ENCODE measurements around the gene CD28. TPM values are rescaled to one million over a fixed set of nuclear protein-coding genes. Genes with fewer than 3 reads are reported as not detected.

Gene CD28
- total and polyA plus RNA-seq, 9 of the 15 experiments (the other 6 are each of a cell fraction or from before 2014, with no cell fraction given): 0.01 to 0.11 TPM; not detected in 7

DNA sequence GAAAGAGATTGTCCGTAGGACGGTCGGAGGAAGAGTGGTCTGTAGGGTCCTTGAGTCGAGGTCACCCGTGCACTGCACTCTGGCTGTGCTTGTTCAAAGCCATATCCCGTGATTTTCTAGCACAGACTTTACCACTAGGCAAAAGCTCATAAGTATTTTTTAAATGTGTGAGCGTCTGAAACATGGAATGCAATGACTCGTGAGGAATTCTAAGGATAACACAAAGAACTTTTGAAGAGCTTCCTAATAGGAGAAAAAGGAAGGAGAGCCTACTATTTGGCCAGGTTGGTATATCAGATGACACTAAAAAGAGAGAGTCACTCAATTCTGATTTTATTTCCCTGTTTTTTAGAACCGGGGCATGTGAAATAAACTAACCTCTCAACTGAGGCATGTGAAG is 68.3 kb downstream of the CD28 start (continued):
- TF ChIP-seq, protein P1, sequence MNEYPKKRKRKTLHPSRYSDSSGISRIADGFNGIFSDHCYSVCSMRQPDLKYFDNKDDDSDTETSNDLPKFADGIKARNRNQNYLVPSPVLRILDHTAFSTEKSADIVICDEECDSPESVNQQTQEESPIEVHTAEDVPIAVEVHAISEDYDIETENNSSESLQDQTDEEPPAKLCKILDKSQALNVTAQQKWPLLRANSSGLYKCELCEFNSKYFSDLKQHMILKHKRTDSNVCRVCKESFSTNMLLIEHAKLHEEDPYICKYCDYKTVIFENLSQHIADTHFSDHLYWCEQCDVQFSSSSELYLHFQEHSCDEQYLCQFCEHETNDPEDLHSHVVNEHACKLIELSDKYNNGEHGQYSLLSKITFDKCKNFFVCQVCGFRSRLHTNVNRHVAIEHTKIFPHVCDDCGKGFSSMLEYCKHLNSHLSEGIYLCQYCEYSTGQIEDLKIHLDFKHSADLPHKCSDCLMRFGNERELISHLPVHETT (CRISPR knock-in tag; conservative IDR thresholded peaks at IDR 0.05 in 1 of 2, IDR thresholded peaks at IDR 0.05 in 1 of 2): no peak
- TF ChIP-seq, protein P2, sequence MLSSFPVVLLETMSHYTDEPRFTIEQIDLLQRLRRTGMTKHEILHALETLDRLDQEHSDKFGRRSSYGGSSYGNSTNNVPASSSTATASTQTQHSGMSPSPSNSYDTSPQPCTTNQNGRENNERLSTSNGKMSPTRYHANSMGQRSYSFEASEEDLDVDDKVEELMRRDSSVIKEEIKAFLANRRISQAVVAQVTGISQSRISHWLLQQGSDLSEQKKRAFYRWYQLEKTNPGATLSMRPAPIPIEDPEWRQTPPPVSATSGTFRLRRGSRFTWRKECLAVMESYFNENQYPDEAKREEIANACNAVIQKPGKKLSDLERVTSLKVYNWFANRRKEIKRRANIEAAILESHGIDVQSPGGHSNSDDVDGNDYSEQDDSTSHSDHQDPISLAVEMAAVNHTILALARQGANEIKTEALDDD (IDR thresholded peaks at IDR 0.05): no peak
- TF ChIP-seq SMAD1 (IDR thresholded peaks at IDR 0.05; ENCODE audit: low read depth, low read length, partially characterized antibody) (no peak), RNF2 (IDR thresholded peaks at IDR 0.05) (no peak), MIER1 (IDR thresholded peaks at IDR 0.05; ENCODE audit: low read depth) (no peak), FOXK1 (CRISPR knock-in tag; IDR thresholded peaks at IDR 0.05; ENCODE audit: borderline replicate concordance) (no peak), FOXJ3 (CRISPR knock-in tag; IDR thresholded peaks at IDR 0.05) (no peak)
- TF ChIP-seq, protein P3, sequence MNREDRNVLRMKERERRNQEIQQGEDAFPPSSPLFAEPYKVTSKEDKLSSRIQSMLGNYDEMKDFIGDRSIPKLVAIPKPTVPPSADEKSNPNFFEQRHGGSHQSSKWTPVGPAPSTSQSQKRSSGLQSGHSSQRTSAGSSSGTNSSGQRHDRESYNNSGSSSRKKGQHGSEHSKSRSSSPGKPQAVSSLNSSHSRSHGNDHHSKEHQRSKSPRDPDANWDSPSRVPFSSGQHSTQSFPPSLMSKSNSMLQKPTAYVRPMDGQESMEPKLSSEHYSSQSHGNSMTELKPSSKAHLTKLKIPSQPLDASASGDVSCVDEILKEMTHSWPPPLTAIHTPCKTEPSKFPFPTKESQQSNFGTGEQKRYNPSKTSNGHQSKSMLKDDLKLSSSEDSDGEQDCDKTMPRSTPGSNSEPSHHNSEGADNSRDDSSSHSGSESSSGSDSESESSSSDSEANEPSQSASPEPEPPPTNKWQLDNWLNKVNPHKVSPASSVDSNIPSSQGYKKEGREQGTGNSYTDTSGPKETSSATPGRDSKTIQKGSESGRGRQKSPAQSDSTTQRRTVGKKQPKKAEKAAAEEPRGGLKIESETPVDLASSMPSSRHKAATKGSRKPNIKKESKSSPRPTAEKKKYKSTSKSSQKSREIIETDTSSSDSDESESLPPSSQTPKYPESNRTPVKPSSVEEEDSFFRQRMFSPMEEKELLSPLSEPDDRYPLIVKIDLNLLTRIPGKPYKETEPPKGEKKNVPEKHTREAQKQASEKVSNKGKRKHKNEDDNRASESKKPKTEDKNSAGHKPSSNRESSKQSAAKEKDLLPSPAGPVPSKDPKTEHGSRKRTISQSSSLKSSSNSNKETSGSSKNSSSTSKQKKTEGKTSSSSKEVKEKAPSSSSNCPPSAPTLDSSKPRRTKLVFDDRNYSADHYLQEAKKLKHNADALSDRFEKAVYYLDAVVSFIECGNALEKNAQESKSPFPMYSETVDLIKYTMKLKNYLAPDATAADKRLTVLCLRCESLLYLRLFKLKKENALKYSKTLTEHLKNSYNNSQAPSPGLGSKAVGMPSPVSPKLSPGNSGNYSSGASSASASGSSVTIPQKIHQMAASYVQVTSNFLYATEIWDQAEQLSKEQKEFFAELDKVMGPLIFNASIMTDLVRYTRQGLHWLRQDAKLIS (CRISPR knock-in tag; IDR thresholded peaks at IDR 0.05): no peak

Data from K562 (cell line).